Smooth muscle cell (in vitro differentiated cells): ENCODE data around the gene CNTN1. TPM values are rescaled to one million over a fixed set of nuclear protein-coding genes. Genes with fewer than 3 reads are reported as not detected.

Experiments used
- DNase-seq: peaks from one replicate; lab custom pipeline; 2025; ENCODE audit not compliant: unreplicated experiment; lab: John Stamatoyannopoulos, UW
- H2AFZ ChIP-seq: fragments of 200-600 bp; sonication (generic); 2 replicates; pipeline ENCODE4 v1.6.0; 2016; ENCODE audit warnings: antibody characterized with exemption, low read depth, mild to moderate bottlenecking
- H3F3A ChIP-seq: fragments of 200-600 bp; sonication (generic); 2 replicates; pipeline ENCODE4 v1.6.0; 2017; ENCODE audit warnings: antibody characterized with exemption, low read depth
- H3K27ac ChIP-seq: fragments of 200-600 bp; sonication (generic); 2 replicates; pipeline ENCODE4 v1.5.1; 2016; ENCODE audit warnings: low read depth, mild to moderate bottlenecking
- H3K27me3 ChIP-seq: fragments of 200-600 bp; sonication (generic); 2 replicates; pipeline ENCODE4 v1.6.1; 2016; ENCODE audit warnings: low read depth, mild to moderate bottlenecking
- H3K36me3 ChIP-seq: fragments of 200-600 bp; sonication (generic); 2 replicates; pipeline ENCODE4 v1.5.1; 2016; ENCODE audit warnings: low read depth
- H3K4me1 ChIP-seq: fragments of 200-600 bp; sonication (generic); 2 replicates; pipeline ENCODE4 v1.5.1; 2016; ENCODE audit warnings: low read depth
- H3K4me2 ChIP-seq: fragments of 200-600 bp; sonication (generic); 2 replicates; pipeline ENCODE4 v1.6.0; 2016; ENCODE audit warnings: mild to moderate bottlenecking
- H3K4me3 ChIP-seq: fragments of 200-600 bp; sonication (generic); 2 replicates; pipeline ENCODE4 v1.5.1; 2016; ENCODE audit warnings: mild to moderate bottlenecking
- H3K79me2 ChIP-seq: fragments of 200-600 bp; sonication (generic); 2 replicates; pipeline ENCODE4 v1.6.0; 2016; ENCODE audit warnings: low read depth, mild to moderate bottlenecking
- H3K9ac ChIP-seq: fragments of 200-600 bp; sonication (generic); 2 replicates; pipeline ENCODE4 v1.6.0; 2016; ENCODE audit warnings: low read depth
- H3K9me3 ChIP-seq: fragments of 200-600 bp; sonication (generic); replicated peaks from 2 replicates; pipeline ENCODE4 v1.5.1; 2016; ENCODE audit warnings: low read depth
- H4K20me1 ChIP-seq: fragments of 200-600 bp; sonication (generic); 2 replicates; pipeline ENCODE4 v1.6.0; 2016; ENCODE audit warnings: low read depth
- WGBS: methylation state at CpG from one replicate; pipeline ENCODE4 v1.1.7; 2016; ENCODE audit warnings: low lambda C conversion rate; 5-methylcytosine and 5-hydroxymethylcytosine counted together
- polyA plus RNA-seq: library from polyadenylated mRNA; unstranded; fragments of >200 nt; fragmentation: Nextera tagmentation; extraction: Ambion mirVana; gene quantifications from 2 replicates; pipeline ENCODE4 v1.2.1, GENCODE V29; 2016
- total RNA-seq: library from RNA; depleted of rRNA; stranded (reverse); fragments of >200 nt; gene quantifications from 2 replicates; pipeline ENCODE4 v1.2.3, GENCODE V29; 2014
- TF ChIP-seq, protein P1 (sequence below): fragments of 200-600 bp; sonication (generic); IDR thresholded peaks from 2 replicates; pipeline ENCODE4 v1.5.1; 2017; ENCODE audit warnings: borderline replicate concordance, mild to moderate bottlenecking, antibody characterized with exemption; ENCODE audit not compliant: insufficient read depth, poor library complexity, severe bottlenecking

Gene CNTN1
- total and polyA plus RNA-seq, 2 experiments from 2014 or later, result 0.37 to 0.94 TPM

DNA sequence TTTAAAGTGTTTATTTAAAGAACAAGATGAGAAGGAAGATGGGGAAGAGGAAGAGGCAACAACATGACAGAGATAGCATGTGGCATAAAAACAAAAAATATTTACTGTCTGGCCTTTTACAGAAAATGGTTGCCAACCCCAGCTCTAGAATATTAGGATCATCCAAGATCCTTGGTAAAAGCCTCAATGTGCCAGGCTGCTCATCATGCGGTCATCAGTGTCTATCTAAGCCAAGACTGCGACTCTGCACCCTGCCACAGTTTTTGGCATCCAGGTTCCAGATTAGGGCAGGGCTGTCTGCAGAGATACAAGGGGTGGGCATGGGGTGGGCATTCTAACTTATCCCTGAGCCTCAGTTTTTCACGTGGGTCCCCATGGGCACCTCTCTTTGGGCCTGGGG is 46.9 kb upstream of the CNTN1 start:
- H4K20me1 ChIP-seq, result no peaks in the 10 kb centered on the region
- no peaks in the 10 kb centered on the region for H3K79me2 ChIP-seq
- H3K27me3 ChIP-seq, result no peaks in the 10 kb centered on the region
- H3K4me1 ChIP-seq, result no peaks in the 10 kb centered on the region
- H3K9me3 ChIP-seq, result no peaks in the 10 kb centered on the region
- TF ChIP-seq, protein P1, sequence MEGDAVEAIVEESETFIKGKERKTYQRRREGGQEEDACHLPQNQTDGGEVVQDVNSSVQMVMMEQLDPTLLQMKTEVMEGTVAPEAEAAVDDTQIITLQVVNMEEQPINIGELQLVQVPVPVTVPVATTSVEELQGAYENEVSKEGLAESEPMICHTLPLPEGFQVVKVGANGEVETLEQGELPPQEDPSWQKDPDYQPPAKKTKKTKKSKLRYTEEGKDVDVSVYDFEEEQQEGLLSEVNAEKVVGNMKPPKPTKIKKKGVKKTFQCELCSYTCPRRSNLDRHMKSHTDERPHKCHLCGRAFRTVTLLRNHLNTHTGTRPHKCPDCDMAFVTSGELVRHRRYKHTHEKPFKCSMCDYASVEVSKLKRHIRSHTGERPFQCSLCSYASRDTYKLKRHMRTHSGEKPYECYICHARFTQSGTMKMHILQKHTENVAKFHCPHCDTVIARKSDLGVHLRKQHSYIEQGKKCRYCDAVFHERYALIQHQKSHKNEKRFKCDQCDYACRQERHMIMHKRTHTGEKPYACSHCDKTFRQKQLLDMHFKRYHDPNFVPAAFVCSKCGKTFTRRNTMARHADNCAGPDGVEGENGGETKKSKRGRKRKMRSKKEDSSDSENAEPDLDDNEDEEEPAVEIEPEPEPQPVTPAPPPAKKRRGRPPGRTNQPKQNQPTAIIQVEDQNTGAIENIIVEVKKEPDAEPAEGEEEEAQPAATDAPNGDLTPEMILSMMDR, result no peak
- no peak overlapping the region for H3K4me3 ChIP-seq
- 90% methylated on average over 3 of the region's 3 CpGs for WGBS
- no peak overlapping the region for H2AFZ ChIP-seq
- DNase-seq, result no peak
- no peaks in the 10 kb centered on the region for H3F3A ChIP-seq
- no peak overlapping the region for H3K4me2 ChIP-seq
- no peak overlapping the region for H3K9ac ChIP-seq
- H3K36me3 ChIP-seq, result no peaks in the 10 kb centered on the region
- no peak overlapping the region for H3K27ac ChIP-seq

DNA sequence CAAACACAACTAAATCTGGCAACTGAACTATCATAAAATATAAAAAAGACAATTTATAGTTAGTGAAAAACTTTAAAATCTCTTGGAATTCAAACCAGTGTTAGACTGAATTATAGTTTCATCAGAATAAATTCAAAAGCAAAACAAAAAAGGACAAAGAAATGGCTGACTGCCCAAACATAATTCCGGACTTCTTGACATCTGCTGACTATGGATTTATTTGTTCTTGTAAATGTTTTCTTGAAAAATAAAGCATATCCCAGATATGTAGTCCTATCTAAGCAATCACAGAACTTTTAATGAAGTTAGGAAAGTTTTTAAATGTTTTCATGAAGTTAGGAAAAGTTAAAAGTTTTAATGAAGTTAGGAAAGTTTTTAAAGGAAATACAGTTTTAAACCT is 45.8 kb upstream of the CNTN1 start:
- Histone ChIP-seq H3K4me2 (no peak overlapping the region), H3K9me3 (no peaks in the 10 kb centered on the region), H3F3A (no peaks in the 10 kb centered on the region), H3K27ac (no peak overlapping the region), H4K20me1 (no peaks in the 10 kb centered on the region), H3K79me2 (no peaks in the 10 kb centered on the region), H3K4me3 (no peak overlapping the region), H2AFZ (no peak overlapping the region), H3K27me3 (no peaks in the 10 kb centered on the region), H3K4me1 (no peaks in the 10 kb centered on the region), H3K9ac (no peak overlapping the region), H3K36me3 (no peaks in the 10 kb centered on the region)
- TF ChIP-seq, protein P1, result no peak
- WGBS, result 97% methylated on average over 1 of the region's 1 CpG
- DNase-seq, result no peak

GRCh38 chr12:40646911-40647310 is 45.3 kb upstream of the CNTN1 start:
- Histone ChIP-seq H3K4me1 (no peaks in the 10 kb centered on the region), H3K27ac (no peak overlapping the region), H4K20me1 (no peaks in the 10 kb centered on the region), H2AFZ (no peak overlapping the region), H3K27me3 (no peaks in the 10 kb centered on the region), H3F3A (no peaks in the 10 kb centered on the region), H3K4me2 (no peak overlapping the region), H3K4me3 (no peak overlapping the region), H3K36me3 (no peaks in the 10 kb centered on the region), H3K79me2 (no peaks in the 10 kb centered on the region), H3K9me3 (no peaks in the 10 kb centered on the region), H3K9ac (no peak overlapping the region)
- no peak for DNase-seq
- TF ChIP-seq, protein P1, result no peak

GRCh38 chr12:40647651-40648050 is 44.6 kb upstream of the CNTN1 start:
- 43% methylated on average over 2 of the region's 2 CpGs for WGBS
- no peak for DNase-seq
- no peaks in the 10 kb centered on the region for H3K4me1 ChIP-seq

More at GRCh38 chr12:40647651-40648050, 44.6 kb upstream of the CNTN1 start:
- no peaks in the 10 kb centered on the region for H4K20me1 ChIP-seq
- H3K27me3 ChIP-seq, result no peaks in the 10 kb centered on the region
- TF ChIP-seq, protein P1, result no peak
- H3F3A ChIP-seq, result no peaks in the 10 kb centered on the region
- H3K79me2 ChIP-seq, result no peaks in the 10 kb centered on the region
- H2AFZ ChIP-seq, result no peak overlapping the region
- no peak overlapping the region for H3K9ac ChIP-seq
- H3K9me3 ChIP-seq, result no peaks in the 10 kb centered on the region
- no peaks in the 10 kb centered on the region for H3K36me3 ChIP-seq
- H3K27ac ChIP-seq, result no peak overlapping the region
- no peak overlapping the region for H3K4me2 ChIP-seq
- H3K4me3 ChIP-seq, result no peak overlapping the region
